Measurements from ENCODE around the gene SF3A2.
A peak's percentile ranks its signal among the peaks of the same experiment; 100 is the strongest.

SF3A2 gene

GRCh38 chr19:2271234-2272103, 34.8 kb downstream of the SF3A2 start:
- in situ Hi-C loops (cut with MboI; ENCODE audit: low pct_unique_long_range_greater_than_20kb, low sequenced_read_pairs, unreplicated experiment) = loop anchor here (25.0 kb wide), 1 partner anchor 341 kb away; no protein-coding TSS in a partner anchor
- no peak for TF ChIP-seq CTCF (IDR thresholded peaks at IDR 0.05; ENCODE audit: extremely low read depth, insufficient read depth, missing control alignments)
- DNase-seq (ENCODE audit: low spot score) = no peak

- in situ Hi-C loops (cut with MboI; ENCODE audit: low pct_unique_long_range_greater_than_20kb, low sequenced_read_pairs, unreplicated experiment) = loop anchor here (25.0 kb wide), 1 partner anchor 339 kb away; no protein-coding TSS in a partner anchor
- TF ChIP-seq CTCF (IDR thresholded peaks at IDR 0.05; ENCODE audit: extremely low read depth, insufficient read depth, missing control alignments) = peak; percentile 96
- DNase-seq (ENCODE audit: low spot score) = peak; percentile 97
These were observed 36.9 kb downstream of the SF3A2 start for GRCh38 chr19:2273356-2274184.

GRCh38 chr19:2274185-2274711, 37.6 kb downstream of the SF3A2 start:
- in situ Hi-C loops (cut with MboI; ENCODE audit: low pct_unique_long_range_greater_than_20kb, low sequenced_read_pairs, unreplicated experiment) = loop anchor here (25.0 kb wide), 1 partner anchor 338 kb away; no protein-coding TSS in a partner anchor
- TF ChIP-seq CTCF (IDR thresholded peaks at IDR 0.05; ENCODE audit: extremely low read depth, insufficient read depth, missing control alignments) = no peak

GRCh38 chr19:2274931-2275535, 38.4 kb downstream of the SF3A2 start:
- peak; percentile 60 for TF ChIP-seq CTCF (IDR thresholded peaks at IDR 0.05; ENCODE audit: extremely low read depth, insufficient read depth, missing control alignments)
- peak; percentile 72 for DNase-seq (ENCODE audit: low spot score)
- in situ Hi-C loops (cut with MboI; ENCODE audit: low pct_unique_long_range_greater_than_20kb, low sequenced_read_pairs, unreplicated experiment) = loop anchor here (25.0 kb wide), 1 partner anchor 337 kb away; no protein-coding TSS in a partner anchor

More at GRCh38 chr19:2274185-2274711, 37.6 kb downstream of the SF3A2 start:
- DNase-seq (ENCODE audit: low spot score) = no peak

- DNase-seq (ENCODE audit: low spot score) = no peak
- in situ Hi-C loops (cut with MboI; ENCODE audit: low pct_unique_long_range_greater_than_20kb, low sequenced_read_pairs, unreplicated experiment) = no loop called here
- TF ChIP-seq CTCF (IDR thresholded peaks at IDR 0.05; ENCODE audit: extremely low read depth, insufficient read depth, missing control alignments) = no peak
These were observed 39.2 kb downstream of the SF3A2 start for GRCh38 chr19:2275588-2276428.
